ENCODE results near the gene GLYR1. TPM values are rescaled to one million over a fixed set of nuclear protein-coding genes. Genes with fewer than 3 reads are reported as not detected.

Gene GLYR1
- total and polyA plus RNA-seq, 10 of the 15 experiments (the other 5 are each of a cell fraction or from before 2014, with no cell fraction given): 7.3 to 90.2 (median 57.2) TPM

DNA sequence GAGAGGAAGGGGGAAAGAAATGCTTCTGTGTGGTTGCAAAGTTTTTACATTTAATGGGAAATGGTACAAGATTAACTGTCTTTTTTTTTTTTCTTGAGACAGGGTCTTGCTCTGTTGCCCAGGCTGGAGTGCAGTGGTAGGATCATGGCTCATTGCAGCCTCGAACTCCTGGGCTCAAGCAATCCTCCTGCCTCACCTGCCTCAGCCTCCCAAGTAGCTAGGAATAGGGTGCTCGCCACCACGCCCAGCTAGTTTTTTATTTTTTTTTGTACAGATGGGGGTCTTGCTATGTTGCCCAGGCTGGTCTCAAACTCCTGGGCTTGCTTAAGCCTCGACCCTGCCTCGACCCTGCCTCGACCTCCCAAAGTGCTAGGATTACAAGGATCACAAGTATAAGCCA, 40.8 kb downstream of the GLYR1 start (continued):
- TF ChIP-seq ZNF384 (IDR thresholded peaks at IDR 0.05; ENCODE audit: borderline replicate concordance, low read depth, low read length): no peak
- TF ChIP-seq E4F1 (IDR thresholded peaks at IDR 0.05; ENCODE audit: borderline replicate concordance, partially characterized antibody): no peak
- TF ChIP-seq NR2C1 (IDR thresholded peaks at IDR 0.05): no peak
- no peak for TF ChIP-seq CEBPB (IDR thresholded peaks at IDR 0.05; ENCODE audit: borderline replicate concordance in 1 of 2, low read depth in 2 of 2, low read length in 2 of 2)

- no peaks in the 10 kb centered on the region for H3K79me2 ChIP-seq (ENCODE audit: control insufficient read depth, insufficient read depth, low read length)
- SMC1A ChIA-PET (ENCODE audit: uncharacterized antibody, unreplicated experiment): no interaction called here
Observed at GRCh38 chr16:4805231-4805630, 41.9 kb downstream of the GLYR1 start.

More at GRCh38 chr16:4805231-4805630, 41.9 kb downstream of the GLYR1 start:
- Histone ChIP-seq H3K27ac (ENCODE audit: control insufficient read depth, insufficient read depth) (no peak overlapping the region), H3K9ac (ENCODE audit: control insufficient read depth, insufficient read depth, low read length) (no peak overlapping the region), H3K4me3 (no peak overlapping the region), H3K4me2 (ENCODE audit: control insufficient read depth, insufficient read depth) (no peak overlapping the region), H3K4me1 (ENCODE audit: control insufficient read depth, insufficient read depth, low read length) (peaks cover 16% of the 10 kb centered on the region), H3K9me3 (replicated peaks; ENCODE audit: control insufficient read depth, insufficient read depth, low read length) (no peaks in the 10 kb centered on the region), H3K36me3 (ENCODE audit: control insufficient read depth in 2 of 2, insufficient read depth in 2 of 2, low read length in 1 of 2) (peaks cover 3 to 11% of the 10 kb centered on the region in 2 experiments), H2AFZ (ENCODE audit: control insufficient read depth, low read depth, low read length) (no peak overlapping the region), H3K27me3 (replicated peaks in 1 of 2; ENCODE audit: control insufficient read depth in 2 of 2, insufficient read depth in 2 of 2, low read length in 1 of 2) (no peaks in the 10 kb centered on the region), H4K20me1 (ENCODE audit: control insufficient read depth, insufficient read depth) (no peaks in the 10 kb centered on the region)
- intact Hi-C loops (cut with micrococcal nuclease; ENCODE audit: unreplicated experiment) (loop anchor here (10.0 kb wide), 2 partner anchors 150 to 190 kb away; partner anchors contain the start of genes SEC14L5 and UBALD1), in situ Hi-C loops (cut with MboI) (no loop called here)
- ATAC-seq (no peak), FAIRE-seq (no peak), DNase-seq (ENCODE audit: low read depth, low spot score) (no peak)
- RAD21 ChIA-PET (ENCODE audit: unreplicated experiment): no interaction called here
- CTCF ChIA-PET: interaction anchor here (0.7 kb wide), 1 partner anchor 56 kb away, joined by 3 read pairs; no protein-coding TSS in a partner anchor
- WGBS (ENCODE audit: insufficient coverage, insufficient replicate concordance, low lambda C conversion rate, missing lambda C conversion rate): 99% methylated on average over 11 of the region's 11 CpGs
- POLR2A ChIA-PET: no interaction called here
- TF ChIP-seq IKZF1 (conservative IDR thresholded peaks at IDR 0.05) (no peak), IKZF2 (IDR thresholded peaks at IDR 0.05) (no peak), ZNF217 (IDR thresholded peaks at IDR 0.05) (no peak), PBX3 (IDR thresholded peaks at IDR 0.05; ENCODE audit: insufficient replicate concordance, low read depth, low read length) (no peak), BACH1 (IDR thresholded peaks at IDR 0.05; ENCODE audit: borderline replicate concordance) (no peak)
- TF ChIP-seq, protein P1, sequence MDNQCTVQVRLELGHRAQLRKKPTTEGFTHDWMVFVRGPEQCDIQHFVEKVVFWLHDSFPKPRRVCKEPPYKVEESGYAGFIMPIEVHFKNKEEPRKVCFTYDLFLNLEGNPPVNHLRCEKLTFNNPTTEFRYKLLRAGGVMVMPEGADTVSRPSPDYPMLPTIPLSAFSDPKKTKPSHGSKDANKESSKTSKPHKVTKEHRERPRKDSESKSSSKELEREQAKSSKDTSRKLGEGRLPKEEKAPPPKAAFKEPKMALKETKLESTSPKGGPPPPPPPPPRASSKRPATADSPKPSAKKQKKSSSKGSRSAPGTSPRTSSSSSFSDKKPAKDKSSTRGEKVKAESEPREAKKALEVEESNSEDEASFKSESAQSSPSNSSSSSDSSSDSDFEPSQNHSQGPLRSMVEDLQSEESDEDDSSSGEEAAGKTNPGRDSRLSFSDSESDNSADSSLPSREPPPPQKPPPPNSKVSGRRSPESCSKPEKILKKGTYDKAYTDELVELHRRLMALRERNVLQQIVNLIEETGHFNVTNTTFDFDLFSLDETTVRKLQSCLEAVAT (IDR thresholded peaks at IDR 0.05): no peak
- TF ChIP-seq, protein P2, sequence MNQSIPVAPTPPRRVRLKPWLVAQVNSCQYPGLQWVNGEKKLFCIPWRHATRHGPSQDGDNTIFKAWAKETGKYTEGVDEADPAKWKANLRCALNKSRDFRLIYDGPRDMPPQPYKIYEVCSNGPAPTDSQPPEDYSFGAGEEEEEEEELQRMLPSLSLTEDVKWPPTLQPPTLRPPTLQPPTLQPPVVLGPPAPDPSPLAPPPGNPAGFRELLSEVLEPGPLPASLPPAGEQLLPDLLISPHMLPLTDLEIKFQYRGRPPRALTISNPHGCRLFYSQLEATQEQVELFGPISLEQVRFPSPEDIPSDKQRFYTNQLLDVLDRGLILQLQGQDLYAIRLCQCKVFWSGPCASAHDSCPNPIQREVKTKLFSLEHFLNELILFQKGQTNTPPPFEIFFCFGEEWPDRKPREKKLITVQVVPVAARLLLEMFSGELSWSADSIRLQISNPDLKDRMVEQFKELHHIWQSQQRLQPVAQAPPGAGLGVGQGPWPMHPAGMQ (IDR thresholded peaks at IDR 0.05; ENCODE audit: borderline replicate concordance): no peak
- no TSS peak for BruUV-seq (replicated peaks)
